ENCODE results near the gene ZBTB39. TPM values are rescaled to one million over a fixed set of nuclear protein-coding genes. Genes with fewer than 3 reads are reported as not detected.

ZBTB39 gene
- total RNA-seq, 1 experiment from 2014 or later: 31.2 TPM

GRCh38 chr12:56995930-56996496 is 10.3 kb downstream of the ZBTB39 start:
- Histone ChIP-seq H4K91ac (ENCODE audit: insufficient read length, low read depth, low read length) (no peak overlapping the region), H2BK12ac (ENCODE audit: insufficient read length, low read depth, low read length) (no peak overlapping the region), H2BK15ac (ENCODE audit: low read depth, low read length) (no peak overlapping the region), H3T11ph (ENCODE audit: low read length) (no peak overlapping the region), H2BK120ac (ENCODE audit: low read depth, low read length, poor library complexity, severe bottlenecking) (no peak overlapping the region), H3K18ac (ENCODE audit: insufficient read length, low read depth, low read length) (no peak overlapping the region), H3K23ac (ENCODE audit: insufficient read length, low read depth, low read length) (no peak overlapping the region), H3K27me3 (ENCODE audit: insufficient read depth, low read length) (no peaks in the 10 kb centered on the region), H4K5ac (ENCODE audit: insufficient read length, low read depth, low read length) (no peak overlapping the region), H3K9me3 (ENCODE audit: control insufficient read depth, low read depth, low read length) (no peaks in the 10 kb centered on the region), H3K79me2 (ENCODE audit: insufficient read depth, low read length) (peaks cover 3% of the 10 kb centered on the region), H3K79me1 (ENCODE audit: insufficient read depth, low read depth, low read length, poor library complexity, severe bottlenecking) (peaks cover 13% of the 10 kb centered on the region), H4K20me1 (ENCODE audit: control insufficient read depth, insufficient read depth, insufficient read length) (no peaks in the 10 kb centered on the region), H2BK5ac (ENCODE audit: insufficient read length, low read length) (no peak overlapping the region), H2AFZ (ENCODE audit: low read length) (no peak overlapping the region), H2BK20ac (ENCODE audit: low read depth, low read length, poor library complexity, severe bottlenecking) (no peak overlapping the region), H3K23me2 (ENCODE audit: insufficient read length, low read depth, low read length, poor library complexity, severe bottlenecking) (no peaks in the 10 kb centered on the region), H3K9ac (ENCODE audit: extremely low read depth, insufficient read length, low read length) (no peak overlapping the region), H3K4me2 (ENCODE audit: insufficient read depth, insufficient read length, low read length) (no peak overlapping the region), H3K27ac (ENCODE audit: insufficient read length, low read depth, low read length) (no peak overlapping the region), H3K56ac (ENCODE audit: insufficient read length, low read depth, low read length) (no peak overlapping the region), H3K4ac (ENCODE audit: low read depth, low read length) (no peak overlapping the region), H2AK5ac (ENCODE audit: insufficient read length, low read length) (no peak overlapping the region), H3K4me1 (ENCODE audit: insufficient read depth, low read length) (no peaks in the 10 kb centered on the region), H4K8ac (replicated peaks; ENCODE audit: insufficient read length, low read depth, low read length) (no peak overlapping the region), H3K14ac (ENCODE audit: insufficient read depth, low read length) (no peak overlapping the region)
- DNase-seq: no peak
- Mint-ChIP-seq H3K27ac (peak overlapping the region in 1 of 3 experiments; percentile 53; a peak in 3 of 7 replicates), H3K27me3 (ENCODE audit: low read depth) (no peaks in the 10 kb centered on the region), H3K4me1 (peaks cover 6 to 9% of the 10 kb centered on the region in 2 experiments), H3K36me3 (ENCODE audit: insufficient read depth in 1 of 3, low read depth in 3 of 3) (peaks cover 9 to 32% (median 30%) of the 10 kb centered on the region in 3 experiments), H3K4me3 (no peak overlapping the region), H3K9me3 (no peaks in the 10 kb centered on the region; a peak in 1 of 5 replicates)
- no peak for TF ChIP-seq CTCF (conservative IDR thresholded peaks at IDR 0.05)
- WGBS (ENCODE audit: extremely low coverage, insufficient read length, low lambda C conversion rate): no CpG with 5 or more reads among the region's 11 CpGs
